HCT116 (cell line): ENCODE results near the gene DNAH7.

ENCODE experiments used
- EGR1 ChIP-seq: IDR thresholded peaks from 2 replicates; pipeline ENCODE4 v1.6.1; 2012; ENCODE audit warnings: low read depth
- EZH2 ChIP-seq: fragments of 200-600 bp; sonication (generic); IDR thresholded peaks from 2 replicates; pipeline ENCODE4 v1.6.1; 2017; ENCODE audit warnings: antibody characterized with exemption, mixed run types
- EZH2phosphoT487 ChIP-seq: fragments of 200-600 bp; IDR thresholded peaks from 2 replicates; pipeline ENCODE4 v1.6.1; 2018; ENCODE audit warnings: antibody characterized with exemption, borderline replicate concordance
- POLR2A ChIP-seq: IDR thresholded peaks from 2 replicates; pipeline ENCODE4 v1.7.0; 2011; ENCODE audit warnings: borderline replicate concordance; ENCODE audit not compliant: insufficient read depth, insufficient read length; ENCODE audit errors: extremely low read depth
- RAD21 ChIP-seq: IDR thresholded peaks from 2 replicates; pipeline ENCODE4 v1.6.1; 2012; ENCODE audit warnings: low read depth, mild to moderate bottlenecking
- ZNF274 ChIP-seq: fragments of 200-500 bp; sonication (Bioruptor generic); IDR thresholded peaks from 2 replicates; pipeline ENCODE4 v1.6.1; 2014; ENCODE audit warnings: mild to moderate bottlenecking, low read depth, low read length, inconsistent platforms
- TF ChIP-seq, protein P1 (sequence below), 3 experiments: fragments of 200-600 bp in 1 of 3; sonication (generic) in 1 of 3; IDR thresholded peaks in 2 of 3; conservative IDR thresholded peaks in 1 of 3; 2 replicates each; pipeline ENCODE4 v1.5.1; 2012 to 2017; ENCODE audit warnings: low read depth in 2 of 3, low read length in 2 of 3, antibody characterized with exemption in 1 of 3, borderline replicate concordance in 1 of 3, control low read depth in 1 of 3, mild to moderate bottlenecking in 1 of 3, mixed read lengths in 1 of 3, mixed run types in 1 of 3, moderate library complexity in 1 of 3; ENCODE audit not compliant: insufficient read depth in 1 of 3

- TF ChIP-seq POLR2A (no peak), EZH2 (no peak), RAD21 (no peak), ZNF274 (no peak), EZH2phosphoT487 (no peak), EGR1 (no peak)
- TF ChIP-seq, protein P1, sequence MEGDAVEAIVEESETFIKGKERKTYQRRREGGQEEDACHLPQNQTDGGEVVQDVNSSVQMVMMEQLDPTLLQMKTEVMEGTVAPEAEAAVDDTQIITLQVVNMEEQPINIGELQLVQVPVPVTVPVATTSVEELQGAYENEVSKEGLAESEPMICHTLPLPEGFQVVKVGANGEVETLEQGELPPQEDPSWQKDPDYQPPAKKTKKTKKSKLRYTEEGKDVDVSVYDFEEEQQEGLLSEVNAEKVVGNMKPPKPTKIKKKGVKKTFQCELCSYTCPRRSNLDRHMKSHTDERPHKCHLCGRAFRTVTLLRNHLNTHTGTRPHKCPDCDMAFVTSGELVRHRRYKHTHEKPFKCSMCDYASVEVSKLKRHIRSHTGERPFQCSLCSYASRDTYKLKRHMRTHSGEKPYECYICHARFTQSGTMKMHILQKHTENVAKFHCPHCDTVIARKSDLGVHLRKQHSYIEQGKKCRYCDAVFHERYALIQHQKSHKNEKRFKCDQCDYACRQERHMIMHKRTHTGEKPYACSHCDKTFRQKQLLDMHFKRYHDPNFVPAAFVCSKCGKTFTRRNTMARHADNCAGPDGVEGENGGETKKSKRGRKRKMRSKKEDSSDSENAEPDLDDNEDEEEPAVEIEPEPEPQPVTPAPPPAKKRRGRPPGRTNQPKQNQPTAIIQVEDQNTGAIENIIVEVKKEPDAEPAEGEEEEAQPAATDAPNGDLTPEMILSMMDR (IDR thresholded peaks at IDR 0.05 in 2 of 3, conservative IDR thresholded peaks at IDR 0.05 in 1 of 3; ENCODE audit: borderline replicate concordance in 1 of 3, insufficient read depth in 1 of 3, low read depth in 2 of 3, low read length in 2 of 3): no peak
Observed at GRCh38 chr2:196075196-196075595, 6.6 kb upstream of the DNAH7 start.
